Stimulated activated CD4-positive, alpha-beta T cell treated with anti-CD3 and anti-CD28 coated beads, Interleukin-4, amount 100 ng/mL, for 4 hours (primary cell): ENCODE results near the gene MCC.

Experiments
- DNase-seq, 2 experiments: peaks; one replicate each; pipeline ENCODE4 v3.0.0-alpha.2; 2020

Gene MCC

GRCh38 chr5:113216545-113216944, 271.7 kb downstream of the MCC start:
- no peak for DNase-seq

- no peak for DNase-seq
Observed at GRCh38 chr5:113215401-113216060, 272.7 kb downstream of the MCC start.

- DNase-seq, result no peak
Observed at GRCh38 chr5:113214606-113215323, 273.5 kb downstream of the MCC start.

GRCh38 chr5:113213551-113214425, 274.5 kb downstream of the MCC start:
- DNase-seq, result no peak

- no peak for DNase-seq
Observed at GRCh38 chr5:113212244-113212920, 275.9 kb downstream of the MCC start.

GRCh38 chr5:113209498-113209897, 278.8 kb downstream of the MCC start:
- no peak for DNase-seq

GRCh38 chr5:113205807-113206206, 282.4 kb downstream of the MCC start:
- DNase-seq, result no peak

- no peak for DNase-seq
Observed at GRCh38 chr5:113205323-113205722, 282.9 kb downstream of the MCC start.

- DNase-seq, result no peak
Observed at GRCh38 chr5:113204525-113205161, 283.6 kb downstream of the MCC start.

- DNase-seq, result no peak
Observed at GRCh38 chr5:113203916-113204315, 284.3 kb downstream of the MCC start.

GRCh38 chr5:113202746-113203716, 285.2 kb downstream of the MCC start:
- no peak for DNase-seq

- DNase-seq, result no peak
Observed at GRCh38 chr5:113202287-113202686, 286.0 kb downstream of the MCC start.

- DNase-seq, result no peak
Observed at GRCh38 chr5:113201715-113202114, 286.5 kb downstream of the MCC start.

GRCh38 chr5:113199122-113199905, 288.9 kb downstream of the MCC start:
- no peak for DNase-seq

GRCh38 chr5:113197456-113198200, 290.6 kb downstream of the MCC start:
- DNase-seq, result no peak

- no peak for DNase-seq
Observed at GRCh38 chr5:113195771-113196170, 292.5 kb downstream of the MCC start.

GRCh38 chr5:113195251-113195650, 293.0 kb downstream of the MCC start:
- no peak for DNase-seq

GRCh38 chr5:113194591-113194990, 293.7 kb downstream of the MCC start:
- DNase-seq, result no peak

GRCh38 chr5:113194125-113194524, 294.1 kb downstream of the MCC start:
- no peak for DNase-seq
